GM19397 (cell line): ENCODE results near the gene TOMM20.

ENCODE experiments used
- ATAC-seq: cut with Tn5 transposase; IDR thresholded peaks from one replicate; pipeline ENCODE4 v1.9.1; 2021; ENCODE audit warnings: mild to moderate bottlenecking, moderate library complexity; ENCODE audit not compliant: unreplicated experiment

TOMM20 gene

GRCh38 chr1:235136111-235136510 lies 7.5 kb upstream of the TOMM20 start:
- no peak for ATAC-seq

- no peak for ATAC-seq
Measured at GRCh38 chr1:235134171-235134570, 5.5 kb upstream of the TOMM20 start.

GRCh38 chr1:235133086-235133485 lies 4.4 kb upstream of the TOMM20 start:
- no peak for ATAC-seq

- ATAC-seq: no peak
Measured at GRCh38 chr1:235131961-235132360, 3.3 kb upstream of the TOMM20 start.

- ATAC-seq: no peak
Measured at GRCh38 chr1:235130766-235131270, 2.2 kb upstream of the TOMM20 start.

- ATAC-seq: no peak
Measured at GRCh38 chr1:235129774-235130570, 1.3 kb upstream of the TOMM20 start.

GRCh38 chr1:235127732-235128455 lies 743 bp downstream of the TOMM20 start:
- no peak for ATAC-seq

- no peak for ATAC-seq
Measured at GRCh38 chr1:235127203-235127602, 1.4 kb downstream of the TOMM20 start.

- ATAC-seq: no peak
Measured at GRCh38 chr1:235124665-235125064, 4.0 kb downstream of the TOMM20 start.

- ATAC-seq: no peak
Measured at GRCh38 chr1:235124111-235124510, 4.5 kb downstream of the TOMM20 start.

- ATAC-seq: no peak
Measured at GRCh38 chr1:235122348-235122747, 6.3 kb downstream of the TOMM20 start.

GRCh38 chr1:235113183-235113917 lies 15.3 kb downstream of the TOMM20 start:
- ATAC-seq: no peak

GRCh38 chr1:235112297-235113182 lies 16.1 kb downstream of the TOMM20 start:
- no peak for ATAC-seq

GRCh38 chr1:235111107-235111506 lies 17.5 kb downstream of the TOMM20 start:
- no peak for ATAC-seq

- no peak for ATAC-seq
Measured at GRCh38 chr1:235108876-235109275, 19.8 kb downstream of the TOMM20 start.

- no peak for ATAC-seq
Measured at GRCh38 chr1:235108185-235108593, 20.4 kb downstream of the TOMM20 start.

GRCh38 chr1:235107368-235108184 lies 21.1 kb downstream of the TOMM20 start:
- no peak for ATAC-seq

- ATAC-seq: no peak
Measured at GRCh38 chr1:235106457-235106856, 22.2 kb downstream of the TOMM20 start.
